Stimulated activated CD4-positive, alpha-beta T cell treated with anti-CD3 and anti-CD28 coated beads, Interleukin-4, amount 100 ng/mL, for 4 hours (primary cell): ENCODE results near the gene PIK3R3.

Experiments
- DNase-seq, 2 experiments: peaks; one replicate each; pipeline ENCODE4 v3.0.0-alpha.2; 2020

PIK3R3 gene

GRCh38 chr1:46153732-46154131 is 21.3 kb upstream of the PIK3R3 start:
- DNase-seq = no peak

GRCh38 chr1:46153228-46153627 is 20.8 kb upstream of the PIK3R3 start:
- no peak for DNase-seq

- DNase-seq = no peak
Observed at GRCh38 chr1:46152016-46152415, 19.6 kb upstream of the PIK3R3 start.

- no peak for DNase-seq
Observed at GRCh38 chr1:46150085-46150484, 17.7 kb upstream of the PIK3R3 start.

GRCh38 chr1:46148318-46148717 is 15.9 kb upstream of the PIK3R3 start:
- DNase-seq = no peak

- no peak for DNase-seq
Observed at GRCh38 chr1:46137916-46138315, 5.5 kb upstream of the PIK3R3 start.

GRCh38 chr1:46136711-46137110 is 4.3 kb upstream of the PIK3R3 start:
- DNase-seq = no peak

- DNase-seq = no peak
Observed at GRCh38 chr1:46134660-46135331, 2.4 kb upstream of the PIK3R3 start.

- DNase-seq = no peak
Observed at GRCh38 chr1:46133781-46134350, 1.4 kb upstream of the PIK3R3 start.

GRCh38 chr1:46133181-46133658 is 791 bp upstream of the PIK3R3 start:
- DNase-seq = no peak

- peak; percentile 7 to 13 for DNase-seq
Observed at GRCh38 chr1:46131712-46132528, 509 bp downstream of the PIK3R3 start.

GRCh38 chr1:46131093-46131492 is 1.3 kb downstream of the PIK3R3 start:
- DNase-seq = no peak

- DNase-seq = no peak
Observed at GRCh38 chr1:46130606-46131005, 1.8 kb downstream of the PIK3R3 start.

GRCh38 chr1:46130121-46130520 is 2.3 kb downstream of the PIK3R3 start:
- DNase-seq = no peak

- DNase-seq = no peak
Observed at GRCh38 chr1:46128344-46128743, 4.1 kb downstream of the PIK3R3 start.

- no peak for DNase-seq
Observed at GRCh38 chr1:46118856-46119255, 13.6 kb downstream of the PIK3R3 start.

GRCh38 chr1:46117810-46118494 is 14.5 kb downstream of the PIK3R3 start:
- no peak for DNase-seq

- no peak for DNase-seq
Observed at GRCh38 chr1:46114925-46115603, 17.4 kb downstream of the PIK3R3 start.

GRCh38 chr1:46113948-46114347 is 18.5 kb downstream of the PIK3R3 start:
- DNase-seq = no peak

GRCh38 chr1:46112108-46112507 is 20.3 kb downstream of the PIK3R3 start:
- DNase-seq = no peak

- no peak for DNase-seq
Observed at GRCh38 chr1:46110521-46110920, 21.9 kb downstream of the PIK3R3 start.

- DNase-seq = no peak
Observed at GRCh38 chr1:46102769-46103476, 29.5 kb downstream of the PIK3R3 start.
